Measurements from ENCODE around the gene ZC3HAV1. TPM values are rescaled to one million over a fixed set of nuclear protein-coding genes. Genes with fewer than 3 reads are reported as not detected.
A peak's percentile ranks its signal among the peaks of the same experiment; 100 is the strongest.

ZC3HAV1 gene
- total and polyA plus RNA-seq, 9 of the 15 experiments (the other 6 are each of a cell fraction or from before 2014, with no cell fraction given): 11.9 to 40.5 (median 23.9) TPM

GRCh38 chr7:139118805-139119485 lies 9.4 kb upstream of the ZC3HAV1 start (continued):
- TF ChIP-seq ARID3A (IDR thresholded peaks at IDR 0.05; ENCODE audit: borderline replicate concordance, low read depth, low read length) (peak; percentile 52; the same call in 1 of the 2 replicates), ZNF445 (CRISPR knock-in tag; IDR thresholded peaks at IDR 0.05; ENCODE audit: low read depth) (no peak), PTTG1 (tag; IDR thresholded peaks at IDR 0.05; ENCODE audit: low read depth) (peak; percentile 32; the same call in 1 of the 2 replicates), OTX1 (CRISPR knock-in tag; IDR thresholded peaks at IDR 0.05) (no peak; the same call in 1 of the 2 replicates), NONO (IDR thresholded peaks at IDR 0.05; ENCODE audit: low read depth in 2 of 2, low read length in 1 of 2) (0 out of 4 replicates have a peak, but pooled peaks of 1 of the 2 experiments have one; percentile 41), USF2 (CRISPR knock-in tag; IDR thresholded peaks at IDR 0.05) (peak; percentile 92), MITF (IDR thresholded peaks at IDR 0.05) (peak; percentile 85), ELF1 (tag; IDR thresholded peaks at IDR 0.05) (peak; percentile 45; the same call in 1 of the 2 replicates), ZHX1 (conservative IDR thresholded peaks at IDR 0.05; ENCODE audit: low read length) (no peak), BMI1 (IDR thresholded peaks at IDR 0.05; ENCODE audit: low read length) (no peak), THRA (IDR thresholded peaks at IDR 0.05) (no peak), POLR2H (tag; IDR thresholded peaks at IDR 0.05; ENCODE audit: low read depth) (no peak), RHOXF2B (CRISPR knock-in tag; conservative IDR thresholded peaks at IDR 0.05) (no peak), ELF2 (CRISPR knock-in tag; IDR thresholded peaks at IDR 0.05) (0 out of 2 replicates have a peak, but pooled peaks have one; percentile 2)

All from K562 (cell line).